ENCODE measurements around the gene PROSER2.

GRCh38 chr10:11831520-11831951 is 8.4 kb downstream of the PROSER2 start:
- TF ChIP-seq POLR2A (IDR thresholded peaks at IDR 0.05; ENCODE audit: low read depth) (no peak), CTCF (IDR thresholded peaks at IDR 0.05) (no peak), POLR2AphosphoS5 (IDR thresholded peaks at IDR 0.05) (no peak), EP300 (IDR thresholded peaks at IDR 0.05) (no peak)

All from esophagus muscularis mucosa (tissue), 4 donors.